GM18858 (cell line): ENCODE measurements around the gene TIAM1.

Experiments
- ATAC-seq: cut with Tn5 transposase; IDR thresholded peaks from one replicate; pipeline ENCODE4 v1.9.1; 2021; ENCODE audit not compliant: unreplicated experiment

TIAM1 gene

DNA sequence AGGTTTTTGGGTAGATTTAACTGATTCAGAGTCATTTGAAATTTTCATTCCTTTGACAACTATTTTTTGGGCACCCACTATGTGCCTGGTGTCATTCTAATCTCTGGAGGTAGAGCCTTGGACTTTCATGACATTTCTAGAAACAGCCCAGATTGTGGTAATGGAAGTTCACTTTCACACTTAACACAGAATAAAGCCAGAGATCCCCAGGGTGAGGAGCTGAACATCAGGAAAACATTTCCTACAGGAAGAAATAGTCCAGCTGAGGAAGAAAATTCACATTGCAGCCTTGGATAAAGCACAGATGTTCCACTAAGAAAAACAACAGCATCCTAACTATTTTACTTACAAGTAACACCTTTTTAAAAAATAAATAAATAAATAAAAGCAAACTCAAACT is 203.4 kb downstream of the TIAM1 start:
- ATAC-seq: no peak

DNA sequence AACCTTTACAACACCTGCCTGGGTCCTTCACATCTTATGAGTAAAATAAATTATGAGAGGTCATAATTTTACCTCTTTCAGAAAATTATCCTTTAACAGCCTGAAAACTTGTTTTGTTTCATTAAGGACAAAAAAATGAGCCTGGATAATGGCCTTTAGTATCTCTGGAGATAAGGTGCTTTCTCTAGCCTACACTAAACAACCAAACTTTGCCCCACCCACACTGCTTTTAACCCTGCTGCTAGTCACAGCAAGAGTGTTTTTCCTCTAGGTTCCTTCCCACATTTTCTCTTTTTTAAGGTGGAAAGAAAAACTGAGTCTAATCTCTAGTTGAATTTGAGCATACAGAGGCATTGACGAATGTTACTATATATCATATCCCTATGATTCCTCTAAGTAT is 204.0 kb downstream of the TIAM1 start:
- ATAC-seq: no peak

- no peak for ATAC-seq
Observed at GRCh38 chr21:31137960-31138359, 206.1 kb downstream of the TIAM1 start.

DNA sequence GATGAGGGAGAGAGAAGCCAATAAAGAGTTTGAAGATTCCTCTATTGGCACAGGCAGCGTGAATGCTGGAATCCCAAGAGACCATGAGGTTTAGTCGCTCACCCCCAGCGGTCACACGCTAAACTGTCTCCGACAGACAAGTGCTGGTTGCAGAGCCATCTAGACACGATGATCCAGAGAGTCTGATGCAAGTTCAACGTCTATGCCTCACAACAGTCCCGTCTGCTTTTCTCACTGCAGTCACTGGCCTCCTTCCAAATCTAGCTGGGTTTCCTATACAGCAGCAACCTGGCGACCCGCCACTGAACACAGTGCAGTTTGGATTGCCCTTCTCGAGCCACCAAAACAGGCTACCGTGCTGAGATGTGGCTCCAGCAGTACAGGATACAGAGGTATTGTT is 207.2 kb downstream of the TIAM1 start:
- peak; percentile 54 for ATAC-seq

- ATAC-seq: no peak
Observed at GRCh38 chr21:31135531-31136184, 208.4 kb downstream of the TIAM1 start.

DNA sequence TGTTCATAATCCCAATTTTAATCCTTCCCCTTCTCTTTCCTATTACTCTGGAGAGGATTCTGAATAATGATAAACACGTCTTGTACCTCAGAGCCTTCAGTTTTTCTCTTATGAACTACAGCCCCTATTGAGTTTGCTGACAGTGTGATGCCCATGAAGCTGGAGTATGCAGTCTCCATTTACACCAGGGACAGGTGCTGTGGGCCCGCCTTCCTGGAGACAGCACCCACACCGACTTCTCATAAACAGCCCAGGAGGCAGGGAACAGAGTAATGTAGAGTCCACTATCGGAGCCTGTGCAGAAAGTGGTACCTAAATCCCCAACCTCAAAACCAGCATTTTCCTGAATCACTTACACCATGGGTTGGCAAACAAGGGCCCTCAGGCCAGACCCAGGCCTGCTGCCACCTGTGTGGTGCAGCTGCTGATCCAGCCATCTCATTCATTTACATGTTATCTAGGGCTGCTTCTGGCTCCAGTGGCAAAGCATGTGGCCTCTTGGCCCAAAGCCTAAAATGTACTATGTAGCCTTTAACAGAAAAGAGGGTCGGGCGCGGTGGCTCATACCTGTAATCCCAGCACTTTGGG is 210.7 kb downstream of the TIAM1 start:
- ATAC-seq: no peak

GRCh38 chr21:31132574-31133242 is 211.4 kb downstream of the TIAM1 start:
- peak; percentile 80 for ATAC-seq

DNA sequence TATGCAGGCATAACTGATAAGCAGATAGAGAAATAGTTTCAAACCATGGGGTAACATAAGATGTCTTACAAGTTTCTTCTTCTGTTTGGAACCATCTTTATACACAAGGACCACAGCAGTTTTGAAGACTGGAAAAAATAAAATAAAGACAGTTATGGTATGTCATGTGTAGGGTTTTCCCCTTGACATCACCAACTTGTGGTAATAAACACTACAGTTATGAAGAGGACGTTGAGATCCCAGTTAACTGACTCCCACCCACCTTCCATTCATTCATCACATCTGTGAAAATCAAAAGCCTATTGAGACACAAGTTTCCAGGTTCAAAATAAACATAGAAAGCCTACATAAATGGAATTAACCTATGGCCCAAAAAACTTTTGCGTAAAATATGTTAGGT is 213.2 kb downstream of the TIAM1 start:
- no peak for ATAC-seq

- ATAC-seq: no peak
Observed at GRCh38 chr21:31128234-31128633, 215.8 kb downstream of the TIAM1 start.

GRCh38 chr21:31124010-31124409 is 220.1 kb downstream of the TIAM1 start:
- peak; percentile 73 for ATAC-seq

DNA sequence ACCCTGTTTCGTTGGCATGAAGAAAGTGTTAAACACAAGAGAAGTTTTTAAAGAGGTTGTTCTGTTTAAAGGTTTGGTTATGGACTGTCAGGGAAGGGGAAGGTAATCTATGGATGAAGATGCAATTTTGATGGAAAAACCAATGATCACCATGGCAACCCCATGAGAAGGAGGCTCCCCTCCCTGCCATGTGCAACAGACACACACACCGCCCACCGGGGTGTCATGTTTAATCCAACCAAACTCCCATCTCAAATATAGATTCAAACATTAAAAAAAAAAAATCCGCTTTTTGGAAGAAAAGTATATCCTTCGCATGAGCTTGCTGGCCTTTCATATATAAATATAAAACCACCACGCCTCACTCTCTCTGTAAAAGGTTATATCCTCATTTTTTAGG is 224.9 kb downstream of the TIAM1 start:
- ATAC-seq: no peak

GRCh38 chr21:31117128-31117916 is 226.7 kb downstream of the TIAM1 start:
- ATAC-seq: no peak

DNA sequence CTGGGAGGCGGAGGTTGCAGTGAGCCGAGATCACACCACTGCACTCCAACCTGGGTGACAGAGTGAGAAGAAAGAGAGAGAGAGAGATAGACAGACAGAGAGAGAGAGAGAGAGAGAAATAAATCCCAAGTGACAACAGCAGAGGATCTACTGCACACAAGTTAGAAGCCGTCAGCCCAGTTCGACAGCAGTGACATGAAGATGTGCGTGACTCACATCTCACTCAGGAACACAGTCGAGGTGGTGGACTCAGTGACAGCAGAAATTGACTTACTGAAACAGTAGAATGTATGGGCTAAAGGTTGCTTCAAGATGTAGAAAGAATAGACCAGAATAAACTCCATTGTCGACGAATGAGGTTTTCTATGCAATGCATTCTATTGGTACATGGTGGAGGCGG is 228.8 kb downstream of the TIAM1 start:
- no peak for ATAC-seq

GRCh38 chr21:31111093-31111492 is 233.0 kb downstream of the TIAM1 start:
- no peak for ATAC-seq

DNA sequence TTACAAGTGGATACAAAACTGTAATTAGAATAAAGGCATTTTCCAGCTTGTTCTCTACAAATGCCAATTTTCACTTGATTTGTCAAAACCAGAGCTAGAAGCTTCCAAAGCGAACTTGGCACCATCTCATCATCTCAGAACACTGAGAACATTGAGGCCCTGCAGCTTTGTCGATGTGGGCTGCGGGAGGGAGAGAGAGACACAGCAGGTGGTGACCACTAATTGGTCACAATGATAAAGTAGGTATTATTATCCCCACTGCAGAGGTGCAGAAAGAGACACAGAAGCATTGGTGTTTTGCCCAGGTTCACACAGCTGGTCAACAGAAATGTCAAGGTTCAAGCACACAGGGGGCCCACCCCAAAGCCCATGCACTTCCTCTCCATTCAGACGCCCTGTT is 233.6 kb downstream of the TIAM1 start:
- ATAC-seq: no peak

- ATAC-seq: no peak
Observed at GRCh38 chr21:31107871-31108270, 236.2 kb downstream of the TIAM1 start.

- no peak for ATAC-seq
Observed at GRCh38 chr21:31107176-31107785, 236.8 kb downstream of the TIAM1 start.

DNA sequence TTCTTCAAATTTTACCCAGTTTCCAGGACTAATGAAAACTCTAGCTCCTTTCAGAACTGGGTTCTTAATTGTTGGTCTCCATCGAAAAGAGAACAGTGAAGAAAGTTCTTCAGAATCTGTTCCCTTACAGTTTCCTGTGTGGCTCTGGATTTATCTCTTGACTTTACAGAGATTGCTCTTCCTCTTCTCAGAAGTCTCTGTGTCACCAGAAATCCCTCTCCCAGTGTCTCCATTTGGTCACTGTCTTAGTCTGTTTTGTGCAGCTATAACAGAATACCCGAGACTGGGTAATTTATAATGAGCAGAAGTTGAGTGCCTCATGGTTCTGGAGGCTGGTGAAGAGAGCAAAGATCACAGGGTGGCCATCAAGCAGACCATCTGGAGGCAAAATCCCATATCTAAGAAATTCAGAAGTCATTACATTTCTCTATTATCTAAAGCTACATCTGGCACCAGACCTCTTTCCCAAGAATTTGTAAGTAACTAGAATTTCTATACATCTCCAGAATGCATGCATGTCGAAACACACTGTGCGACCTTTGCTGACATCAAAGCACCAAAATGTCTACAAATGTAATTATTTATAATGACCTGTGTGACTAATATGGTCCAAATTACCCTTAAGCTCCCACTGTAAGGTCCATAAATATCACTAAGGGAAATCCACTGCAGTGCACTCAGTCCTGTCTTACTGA is 240.3 kb downstream of the TIAM1 start:
- no peak for ATAC-seq

- ATAC-seq: no peak
Observed at GRCh38 chr21:31103163-31103562, 240.9 kb downstream of the TIAM1 start.

DNA sequence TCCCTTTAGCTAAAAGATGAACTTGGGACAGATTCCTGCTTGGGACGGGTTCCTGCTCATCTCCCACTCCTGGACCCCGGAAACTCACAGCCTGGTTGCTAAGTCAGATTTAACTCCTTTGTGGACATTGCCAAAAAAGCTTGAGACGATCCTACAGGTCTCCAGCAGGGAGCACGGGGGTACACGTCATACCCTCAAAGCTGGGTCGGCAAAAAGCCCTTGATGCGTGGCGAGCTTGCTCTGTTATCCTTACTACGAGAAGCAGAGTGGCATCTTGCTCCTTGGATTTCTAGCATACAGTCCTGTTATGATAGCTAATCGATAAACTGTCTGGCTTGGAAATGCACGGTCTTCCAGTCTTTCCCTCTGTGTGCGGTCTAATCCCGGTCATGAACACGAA is 244.9 kb downstream of the TIAM1 start:
- no peak for ATAC-seq

DNA sequence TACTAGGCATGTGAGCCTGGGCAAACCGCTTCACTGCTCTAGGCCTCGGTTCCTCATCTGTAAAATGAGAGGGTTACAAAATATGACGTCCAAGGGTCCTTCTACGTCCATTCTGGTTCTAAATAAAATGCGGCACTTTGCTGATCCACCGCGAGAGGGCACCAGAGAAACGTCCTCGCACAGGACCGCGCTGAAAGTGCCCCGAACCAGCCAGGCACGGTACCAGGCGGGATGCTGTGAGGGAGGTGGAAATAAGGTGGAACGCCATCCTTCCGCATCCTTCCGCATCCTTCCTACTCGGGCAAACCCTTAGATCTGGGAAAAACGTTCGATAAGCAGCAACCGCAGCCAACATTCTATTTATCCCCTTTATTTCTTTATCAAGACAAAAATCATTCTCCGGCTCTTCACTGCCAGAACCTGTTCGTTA is 245.5 kb downstream of the TIAM1 start:
- no peak for ATAC-seq
